NCI-H187 (cell line): Measurements from ENCODE around the gene ATP8A1.
"Not testable (repeated sequence)": the region's sequence is repeated elsewhere in the genome, so short reads cannot be mapped to it uniquely, and the experiment has no call there.

Experiments used
- DNase-seq, 2 experiments: peaks; one replicate each; lab custom pipeline; 2025; lab: John Stamatoyannopoulos, UW

The ATP8A1 gene

DNA sequence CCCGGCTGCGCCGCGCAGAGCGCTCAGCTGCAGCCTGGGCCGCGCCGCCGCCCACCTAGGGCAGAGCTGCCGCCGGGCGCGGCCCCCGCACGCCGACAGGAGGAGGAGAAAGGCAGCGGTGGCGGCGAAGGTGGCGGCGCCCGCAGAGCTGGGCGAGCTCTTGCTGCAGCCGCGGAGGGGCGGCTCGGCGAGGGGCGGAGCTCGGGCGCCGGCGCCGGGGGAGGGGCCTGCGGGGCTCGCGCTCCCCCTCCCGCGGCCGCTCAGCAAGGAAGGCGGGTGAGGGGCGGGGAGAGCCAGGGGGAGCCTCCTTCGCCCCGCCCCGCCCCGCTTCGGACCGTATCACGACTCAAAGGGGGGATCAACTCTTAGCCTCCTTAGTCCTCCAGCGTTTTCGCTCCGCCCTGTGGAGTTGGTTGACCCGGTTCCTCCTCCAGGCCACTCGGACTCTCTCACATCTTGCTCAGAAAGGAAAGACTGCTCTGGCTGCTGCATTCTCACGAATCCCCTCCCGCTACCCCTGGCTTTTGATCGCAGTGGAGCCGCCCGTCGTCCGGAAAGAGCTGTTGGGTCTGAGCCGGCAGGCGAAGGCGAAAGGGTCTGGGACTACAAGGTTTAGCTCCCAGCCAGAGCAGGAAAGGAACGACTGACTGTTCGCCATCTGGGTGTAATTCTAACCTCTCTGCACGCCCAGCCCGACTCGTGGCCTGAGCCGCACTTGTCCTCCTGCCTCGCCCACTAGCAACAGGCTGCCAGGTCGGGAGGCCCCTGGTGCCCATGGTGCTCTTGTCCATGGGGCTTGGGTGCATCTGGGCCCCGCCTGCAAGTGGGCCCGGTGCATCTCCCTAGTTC, at the start of gene ATP8A1:
ATP8A1 (minus strand) TSS at position 162 of the 849 bp plus-strand sequence. CDS start 232 bp downstream, outside the sequence.
- DNase-seq: peak; percentile 97 to 100

DNA sequence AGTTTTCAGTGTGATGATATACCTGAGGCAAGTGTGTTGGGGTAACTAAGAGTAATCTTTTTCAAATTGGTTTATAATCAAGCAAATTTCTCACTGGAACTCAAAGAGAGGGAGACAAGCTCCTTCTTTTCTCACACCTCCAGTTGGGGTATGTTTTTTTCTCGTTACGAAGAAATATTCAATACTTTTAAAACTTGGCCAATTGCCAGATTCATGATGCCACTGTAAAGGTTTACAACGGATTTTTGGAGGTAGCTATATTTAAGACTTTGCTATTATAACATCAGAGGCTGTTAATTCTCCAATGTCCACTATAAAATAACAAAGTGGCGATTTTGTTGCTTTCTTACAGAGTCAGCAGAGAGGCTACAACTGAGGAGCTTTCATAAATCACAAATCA, 49.2 kb upstream of the ATP8A1 start:
- DNase-seq: no peak

DNA sequence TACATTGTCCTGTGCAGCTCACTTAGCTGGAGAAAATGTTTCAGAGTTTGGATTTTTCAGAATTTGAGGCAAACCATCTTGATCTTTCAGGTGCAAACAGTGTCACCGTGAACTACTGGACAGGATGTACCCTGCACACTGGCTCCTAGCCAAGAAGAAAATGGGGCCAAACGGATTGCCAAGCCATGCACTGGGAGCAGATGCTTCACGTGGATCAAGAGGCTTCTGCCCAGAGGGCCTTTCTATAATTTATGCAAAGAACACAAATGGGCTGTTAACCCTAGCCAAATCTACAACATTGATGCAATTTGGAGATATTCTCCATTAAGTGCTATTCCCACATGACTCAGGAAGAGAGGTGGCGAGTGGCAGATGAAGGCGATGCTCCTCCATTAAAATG, 46.9 kb upstream of the ATP8A1 start:
- no peak for DNase-seq

DNA sequence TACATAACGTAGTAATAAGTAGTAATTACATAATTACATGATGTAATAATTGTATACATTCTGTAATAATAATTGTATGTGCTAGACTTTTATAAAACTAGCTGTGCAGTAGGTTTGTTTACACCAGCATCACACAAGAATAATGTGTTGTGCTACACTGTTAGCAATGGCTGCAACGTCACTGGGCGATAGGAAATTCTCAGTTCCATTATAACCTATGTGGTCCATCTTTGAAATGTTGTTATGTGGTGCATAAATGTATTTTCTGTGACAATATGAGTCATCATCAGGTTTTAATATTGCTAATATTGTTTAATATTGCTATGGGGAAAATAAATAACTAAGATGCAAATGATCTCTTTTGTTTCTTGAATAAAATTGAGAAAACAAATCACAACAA, 46.0 kb upstream of the ATP8A1 start:
- DNase-seq: no peak

DNA sequence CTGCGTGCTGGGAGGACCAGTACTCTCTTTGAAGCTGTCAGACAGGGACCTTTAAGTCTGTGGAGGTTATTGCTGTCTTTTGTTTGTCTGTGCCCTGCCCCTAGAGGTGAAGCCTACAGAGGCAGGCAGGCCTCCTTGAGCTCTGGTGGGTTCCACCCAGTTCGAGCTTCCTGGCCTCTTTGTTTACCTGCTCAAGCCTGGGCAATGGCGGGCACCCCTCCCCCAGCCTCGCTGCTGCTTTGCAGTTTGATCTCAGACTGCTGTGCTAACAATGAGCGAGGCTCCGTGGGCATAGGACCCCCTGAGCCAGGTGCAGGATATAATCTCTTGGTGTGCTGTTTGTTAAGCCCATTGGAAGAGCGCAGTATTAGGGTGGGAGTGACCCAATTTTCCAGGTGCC, 44.9 kb upstream of the ATP8A1 start:
- not testable (repeated sequence) for DNase-seq

DNA sequence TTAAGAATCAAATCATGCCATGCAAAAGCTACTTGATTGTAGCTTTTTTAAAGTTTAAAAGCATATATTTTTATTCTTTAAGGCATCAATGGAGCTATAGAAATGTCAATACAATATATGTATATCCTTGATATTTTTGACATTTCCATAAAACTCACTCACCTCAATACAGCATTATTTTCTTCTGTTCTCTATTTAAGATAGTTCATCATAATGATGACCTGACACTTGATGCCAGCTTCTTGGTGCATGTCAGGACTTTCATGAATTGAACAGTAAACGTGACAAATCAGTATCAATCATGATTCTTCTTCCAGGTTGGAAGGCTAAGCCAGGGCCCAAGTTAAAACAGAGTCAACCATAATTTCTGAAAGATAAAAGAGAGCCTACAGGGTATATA, 33.6 kb upstream of the ATP8A1 start:
- DNase-seq: no peak

DNA sequence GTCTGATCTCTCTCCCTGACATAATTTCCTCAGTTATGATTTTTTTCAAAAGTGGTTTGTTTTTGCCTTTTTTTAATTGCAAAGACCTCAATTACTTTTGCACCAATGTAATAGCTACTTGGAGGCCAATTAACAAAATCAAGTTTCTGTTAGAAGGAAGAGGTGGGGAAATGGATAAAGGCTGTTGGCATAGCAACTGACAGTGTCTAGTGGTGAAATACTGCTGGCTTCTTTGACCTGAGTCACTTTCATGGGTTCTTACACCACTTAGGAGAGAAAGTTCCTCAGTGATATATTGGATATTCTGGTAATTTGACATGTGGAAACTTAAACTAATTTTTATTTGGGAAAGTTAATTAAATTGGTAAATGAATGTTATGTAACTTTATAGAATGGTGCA, 26.5 kb upstream of the ATP8A1 start:
- no peak for DNase-seq

DNA sequence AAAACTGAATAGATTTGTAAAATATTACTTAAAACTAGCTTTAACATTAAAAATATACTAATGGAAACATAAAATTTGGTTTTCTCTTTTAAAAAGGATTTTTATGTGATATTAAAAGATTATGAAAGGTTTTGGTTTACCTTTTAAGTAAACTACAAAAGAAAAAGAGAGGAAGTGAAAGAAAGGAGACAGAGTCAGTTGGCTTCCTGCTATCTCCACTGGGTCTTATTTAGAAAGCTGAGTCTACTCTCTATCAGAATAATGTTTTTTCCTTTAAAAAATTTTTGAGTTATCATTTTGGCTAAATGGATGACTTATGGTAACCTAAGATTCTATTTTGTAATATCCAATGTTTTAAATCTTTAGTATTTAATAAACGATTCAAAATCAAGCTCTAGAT, 21.6 kb upstream of the ATP8A1 start:
- DNase-seq: no peak

DNA sequence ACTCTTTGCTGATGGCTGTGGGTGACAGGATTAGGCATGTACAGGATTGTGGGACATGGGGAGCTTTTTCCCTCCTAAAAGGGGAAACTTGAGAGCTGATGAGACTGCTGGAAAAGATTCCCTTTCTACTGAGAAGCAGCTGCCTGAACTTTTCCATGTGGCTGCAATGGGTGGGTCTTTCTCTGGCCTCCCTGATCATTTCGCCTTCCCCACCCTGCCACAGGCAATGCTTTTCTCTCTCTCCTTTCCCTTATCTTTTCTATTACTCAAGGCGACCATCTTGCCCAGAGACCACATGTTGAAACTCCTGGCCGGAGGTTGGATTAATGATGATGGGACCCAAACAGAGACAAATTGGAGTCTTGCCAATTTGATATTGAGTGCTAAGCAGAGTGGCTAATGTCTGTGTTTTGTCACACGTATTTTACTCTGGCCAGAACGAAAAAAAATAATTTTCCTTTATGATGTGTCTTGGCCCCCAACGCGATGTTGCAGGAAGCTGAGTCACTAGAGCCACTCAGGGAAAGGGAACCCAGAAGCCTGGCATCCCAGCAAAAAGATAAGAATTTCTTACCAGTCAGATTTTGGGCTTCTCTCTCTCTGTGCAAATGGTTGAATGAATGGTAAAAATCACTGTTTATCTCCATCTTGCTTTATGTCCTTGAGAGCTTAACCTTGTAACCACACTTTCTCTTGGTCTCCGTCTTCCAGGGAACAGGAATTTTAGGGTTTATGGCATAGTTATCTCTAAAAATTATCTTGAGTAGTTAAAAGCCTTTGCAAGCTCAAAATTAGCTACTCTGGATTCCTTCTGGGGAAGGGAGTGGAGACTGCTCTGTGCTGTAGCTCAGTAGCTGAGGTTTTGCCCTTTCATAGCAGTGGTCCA, 19.4 kb upstream of the ATP8A1 start:
- DNase-seq: no peak

DNA sequence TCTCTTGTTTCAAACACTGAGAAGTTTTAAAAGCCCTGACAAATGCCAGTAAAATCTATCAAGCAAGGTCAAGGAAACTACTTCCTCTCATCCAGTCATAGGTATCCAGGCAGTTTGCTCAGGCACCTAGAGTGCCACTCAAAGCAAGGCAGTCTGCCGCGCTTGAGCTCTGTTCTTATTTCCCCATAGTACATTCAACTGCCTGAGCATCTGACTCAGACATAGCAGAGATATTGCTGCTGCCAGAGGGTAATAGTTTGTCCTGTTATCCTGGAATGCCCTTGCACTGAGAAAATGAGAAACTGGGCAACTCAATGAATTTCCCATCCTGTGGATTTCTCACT, 16.1 kb upstream of the ATP8A1 start:
- DNase-seq: peak in 1 of 2 experiments; percentile 19

DNA sequence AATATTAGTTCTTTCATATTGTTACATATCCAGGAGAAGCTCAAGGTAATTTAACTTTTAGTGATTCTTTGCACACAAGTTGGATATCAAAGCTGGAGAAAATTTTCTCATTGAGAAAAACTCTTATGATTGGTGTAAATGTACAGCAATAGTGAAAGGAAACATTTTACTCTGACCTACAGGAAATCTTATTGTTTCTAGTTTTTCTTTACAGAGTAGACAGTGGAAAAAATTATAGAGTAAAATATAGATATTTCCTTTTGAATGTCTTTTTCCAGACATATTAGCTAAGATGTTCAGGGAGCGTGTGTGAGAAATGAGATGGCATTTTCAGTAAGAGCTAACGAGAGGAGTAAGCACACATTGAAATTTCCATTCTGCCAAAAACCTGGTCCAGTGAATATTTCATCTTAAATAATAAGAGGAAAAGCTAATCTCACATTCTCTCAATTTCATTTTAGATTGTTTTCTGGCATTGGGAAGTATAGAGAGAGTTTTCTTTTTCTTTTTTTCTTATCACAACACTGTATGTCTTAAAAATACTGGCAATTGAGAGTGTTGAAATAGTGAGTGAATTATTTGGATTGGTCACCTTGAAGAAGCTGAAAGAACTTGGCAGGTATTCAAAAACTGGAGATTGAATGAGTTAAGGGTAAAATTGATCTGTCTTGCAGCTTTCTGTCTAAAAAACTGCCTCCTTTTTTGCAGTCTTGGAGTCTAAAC, 15.6 kb upstream of the ATP8A1 start:
- DNase-seq: no peak

DNA sequence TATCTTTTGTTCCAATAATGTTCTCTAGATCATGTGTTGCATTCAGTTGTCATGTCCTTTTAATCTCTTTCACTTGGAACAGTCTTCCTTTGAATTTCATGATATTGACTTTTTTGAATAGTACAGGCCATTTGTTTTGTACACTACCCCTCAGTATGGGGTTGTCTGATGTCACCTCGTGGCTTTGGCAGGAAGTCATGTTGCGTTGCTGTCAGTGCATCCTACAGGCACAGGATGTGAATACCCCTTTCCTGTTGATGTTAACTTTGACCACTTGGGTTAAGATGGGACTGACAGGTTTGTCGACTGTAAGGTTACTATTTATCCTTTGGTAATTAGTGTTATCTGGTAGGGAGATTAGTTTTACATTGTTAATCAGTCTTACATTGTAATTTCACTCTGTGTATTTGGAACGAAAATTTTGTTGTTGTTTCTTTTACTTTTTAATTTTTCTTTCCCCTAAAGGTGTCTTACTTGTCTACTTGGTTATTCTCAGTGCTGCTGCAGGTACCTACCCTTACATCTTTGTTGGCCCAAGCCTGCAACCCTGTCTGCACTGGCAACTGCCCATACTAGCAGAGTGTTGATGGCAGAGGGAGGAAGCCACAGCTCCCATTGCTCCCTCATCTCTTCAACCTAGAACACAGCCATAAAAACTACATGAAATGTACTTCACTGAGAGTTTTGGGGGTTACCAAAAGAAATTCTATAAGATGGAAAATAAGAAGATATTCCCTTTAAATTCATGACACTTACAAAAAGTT, 14.7 kb upstream of the ATP8A1 start:
- no peak for DNase-seq

DNA sequence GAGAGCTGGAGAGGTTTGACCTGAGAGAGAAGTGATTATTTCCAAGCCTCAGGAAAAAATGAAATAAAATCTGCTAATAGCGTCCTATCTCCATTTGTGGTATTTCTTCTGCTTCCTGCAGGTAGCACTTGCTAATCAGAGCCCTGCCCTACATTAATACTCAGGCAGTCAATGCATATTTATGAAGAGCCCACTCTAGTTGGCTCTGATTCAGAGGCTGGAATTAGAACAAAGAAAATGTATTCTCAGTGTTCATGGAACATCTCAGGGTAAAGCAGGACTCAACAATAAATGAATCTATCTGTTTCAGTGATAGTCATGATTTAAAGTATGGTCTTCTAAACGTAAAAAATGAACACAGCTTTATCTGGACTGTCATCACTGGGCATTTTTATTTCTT, 1.4 kb upstream of the ATP8A1 start:
- no peak for DNase-seq

DNA sequence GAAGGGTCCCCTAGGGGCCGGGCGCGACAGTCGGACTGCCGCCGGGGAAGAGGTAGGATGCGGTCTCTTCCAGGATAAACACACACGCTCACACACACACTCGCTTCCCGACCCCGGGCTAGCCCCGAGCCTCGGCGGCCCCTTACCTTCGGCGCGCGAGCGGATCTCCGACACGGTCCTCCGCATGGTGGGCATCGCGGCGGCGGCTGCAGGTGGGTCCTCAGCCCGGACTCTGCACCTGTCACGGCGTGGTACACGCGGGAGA, 294 bp downstream of the ATP8A1 start:
- no peak for DNase-seq

DNA sequence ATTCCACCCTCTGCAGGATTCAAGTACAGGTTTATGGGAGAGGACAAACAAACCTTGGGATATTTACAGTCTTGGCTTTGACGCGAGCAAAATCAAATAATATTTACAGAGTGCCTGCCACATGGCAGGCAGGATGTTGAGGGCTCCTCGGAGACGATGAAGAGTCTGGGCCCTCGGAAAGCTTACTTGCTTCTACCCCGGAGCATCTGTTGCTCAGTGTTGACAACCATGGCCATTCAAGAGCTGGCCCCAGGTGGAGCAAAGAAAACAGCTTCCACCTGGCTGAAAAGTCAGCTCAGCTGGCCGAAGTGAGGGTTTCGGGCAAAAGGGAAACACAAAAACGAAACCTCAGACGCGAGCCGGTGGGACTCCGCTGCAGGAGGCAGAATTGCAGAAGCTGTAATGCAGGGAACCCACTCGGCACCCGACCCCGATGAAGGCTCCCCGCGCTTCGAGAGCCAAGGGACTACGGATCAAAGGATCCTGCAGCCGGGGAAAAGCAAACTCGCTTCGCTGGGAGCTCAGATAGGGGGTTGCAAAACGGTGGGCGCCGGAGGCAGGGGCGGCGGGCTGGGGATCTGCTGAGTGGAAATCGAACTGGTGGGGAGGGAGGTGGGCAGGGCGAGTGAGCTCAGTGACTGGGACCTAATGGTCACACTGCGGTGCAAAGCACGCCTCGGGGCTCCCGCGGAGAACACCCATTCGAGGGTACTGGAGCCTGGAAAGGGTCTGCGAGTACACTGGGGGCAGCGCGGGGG, 805 bp downstream of the ATP8A1 start:
- peak; percentile 10 to 49 for DNase-seq

DNA sequence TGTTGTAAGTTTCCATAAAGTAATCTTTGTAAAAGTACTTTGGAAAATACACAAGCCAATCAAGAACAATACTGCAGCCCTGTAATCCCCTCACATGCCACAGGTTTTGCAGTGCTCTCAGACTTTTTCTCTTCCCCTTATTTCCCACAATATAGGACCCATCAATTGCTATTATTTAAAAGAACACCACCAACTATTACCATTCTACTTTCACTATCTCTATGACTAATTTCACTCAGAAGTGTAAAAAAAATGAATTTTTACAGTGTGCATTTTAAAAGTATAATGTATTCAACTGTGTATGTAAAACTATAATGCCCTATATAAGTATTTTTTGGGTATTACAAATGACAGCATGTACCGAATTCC, 1.7 kb downstream of the ATP8A1 start:
- DNase-seq: no peak

DNA sequence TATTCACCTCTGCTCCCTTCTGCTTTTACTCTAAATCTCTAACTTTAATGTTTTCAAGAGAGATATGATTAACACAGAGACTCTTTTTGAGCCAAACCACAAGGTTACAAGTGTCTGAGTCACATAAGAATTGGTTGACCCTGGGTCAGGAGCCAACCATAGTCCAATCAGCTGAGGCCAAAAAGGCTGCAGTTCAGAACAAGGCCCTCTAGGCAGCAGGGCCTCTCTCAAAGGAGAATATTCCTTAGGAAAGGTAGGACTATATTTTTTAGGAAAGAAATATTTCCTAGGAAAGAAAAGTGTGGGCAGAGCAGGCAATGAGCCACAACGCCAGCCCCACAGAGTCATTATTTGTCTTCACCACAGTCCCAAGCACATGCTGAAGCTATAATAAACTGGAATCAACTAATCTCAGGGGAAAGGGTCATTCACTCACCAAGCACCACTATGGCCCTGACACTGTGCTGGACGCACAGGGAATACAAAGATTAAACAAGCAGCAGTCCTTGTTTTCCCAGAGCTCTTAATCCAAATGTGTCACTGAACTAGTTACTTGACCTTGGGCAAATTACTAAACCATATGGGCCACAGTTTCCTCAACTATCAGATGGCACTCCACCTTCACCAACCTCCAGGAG, 2.2 kb downstream of the ATP8A1 start:
- DNase-seq: no peak

DNA sequence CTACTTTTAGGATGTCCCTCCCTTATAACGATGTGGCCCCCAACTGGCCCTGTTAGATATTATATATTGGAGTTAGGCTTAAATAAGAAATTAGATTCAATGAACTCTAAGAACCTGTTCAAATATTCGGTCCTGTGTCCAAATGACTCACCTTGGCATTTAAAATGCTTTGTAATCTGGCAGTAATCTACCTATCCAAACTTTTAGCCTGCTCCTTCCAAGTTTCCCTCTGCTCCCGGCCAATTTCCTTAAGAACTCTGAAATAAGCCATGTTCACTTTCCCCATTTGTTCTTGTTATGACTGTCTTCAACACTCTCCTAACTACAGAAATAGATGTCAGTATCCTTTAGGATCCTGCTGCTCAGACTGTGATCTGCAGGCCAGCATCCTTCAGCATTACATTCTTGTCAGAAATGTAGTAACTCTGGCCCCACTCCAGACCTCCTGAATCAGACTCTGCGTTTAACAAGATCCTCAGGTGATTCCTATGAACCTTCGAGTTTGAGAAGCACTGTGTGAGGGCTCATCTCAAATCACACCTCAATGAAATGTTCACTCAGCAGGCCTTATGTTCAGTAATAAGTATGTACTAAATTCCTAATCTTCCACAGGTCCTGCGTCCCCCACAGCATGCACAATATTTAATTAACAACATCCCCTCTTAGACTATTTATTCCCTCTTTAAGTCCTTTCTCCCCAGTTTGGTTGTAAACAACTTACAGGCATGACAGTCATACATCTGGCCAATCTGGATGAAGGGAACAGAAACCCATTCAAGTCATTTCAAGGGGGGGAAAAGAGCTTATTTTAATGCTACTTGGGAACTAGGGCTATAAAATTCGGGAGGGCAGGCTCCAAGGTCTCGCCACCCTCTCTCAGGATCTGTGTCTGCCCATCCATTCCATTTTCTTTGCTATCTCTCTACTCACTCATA, 3.0 kb downstream of the ATP8A1 start:
- DNase-seq: no peak

DNA sequence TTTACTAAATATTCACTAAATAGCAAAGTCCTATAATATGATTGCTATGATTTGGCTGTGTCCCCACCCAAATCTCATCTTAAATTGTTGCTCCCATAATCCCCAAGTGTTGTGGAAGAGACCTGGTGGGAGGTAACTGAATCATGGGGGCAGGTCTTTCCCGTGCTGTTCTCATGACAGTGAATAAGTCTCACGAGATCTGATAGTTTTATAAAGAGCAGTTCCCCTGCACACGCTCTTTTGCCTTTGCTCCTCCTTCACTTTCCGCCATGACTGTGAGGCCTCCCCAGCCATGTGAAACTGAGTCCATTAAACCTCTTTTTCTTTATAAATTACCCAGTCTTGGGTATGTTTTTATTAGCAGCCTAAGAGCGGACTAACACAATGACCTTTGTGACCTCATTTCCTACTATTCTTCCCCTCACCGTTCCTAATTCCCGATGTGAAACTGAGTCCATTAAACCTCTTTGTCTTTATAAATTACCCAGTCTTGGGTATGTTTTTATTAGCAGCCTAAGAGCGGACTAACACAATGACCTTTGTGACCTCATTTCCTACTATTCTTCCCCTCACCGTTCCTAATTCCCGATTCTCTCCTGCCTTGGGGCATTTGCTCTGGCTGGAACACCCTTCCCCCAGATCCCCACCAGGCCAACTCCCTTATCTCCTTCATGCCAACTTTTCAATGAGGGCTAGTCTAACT, 4.2 kb downstream of the ATP8A1 start:
- DNase-seq: not testable (repeated sequence)
